Endothelial cell of umbilical vein (primary cell): ENCODE results near the gene POLR2J2.
"Not testable (repeated sequence)": the region's sequence is repeated elsewhere in the genome, so short reads cannot be mapped to it uniquely, and the experiment has no call there.

Experiments used
- POLR2AphosphoS5 ChIP-seq: IDR thresholded peaks from 2 replicates; pipeline ENCODE4 v1.6.1; 2012; ENCODE audit warnings: low read depth, mild to moderate bottlenecking, control low read depth, low read length, moderate library complexity; ENCODE audit not compliant: insufficient read depth
- TF ChIP-seq, protein P1 (sequence below), 2 donors: IDR thresholded peaks; 1 replicate in 1 of 2; 2 replicates in 1 of 2; pipeline ENCODE4 v1.5.1; 2011; ENCODE audit warnings: low read length in 2 of 2, mild to moderate bottlenecking in 2 of 2, moderate library complexity in 2 of 2, control low read depth in 1 of 2, inconsistent platforms in 1 of 2, low read depth in 1 of 2; ENCODE audit not compliant: insufficient read depth in 1 of 2; ENCODE audit errors: extremely low read depth in 1 of 2

DNA sequence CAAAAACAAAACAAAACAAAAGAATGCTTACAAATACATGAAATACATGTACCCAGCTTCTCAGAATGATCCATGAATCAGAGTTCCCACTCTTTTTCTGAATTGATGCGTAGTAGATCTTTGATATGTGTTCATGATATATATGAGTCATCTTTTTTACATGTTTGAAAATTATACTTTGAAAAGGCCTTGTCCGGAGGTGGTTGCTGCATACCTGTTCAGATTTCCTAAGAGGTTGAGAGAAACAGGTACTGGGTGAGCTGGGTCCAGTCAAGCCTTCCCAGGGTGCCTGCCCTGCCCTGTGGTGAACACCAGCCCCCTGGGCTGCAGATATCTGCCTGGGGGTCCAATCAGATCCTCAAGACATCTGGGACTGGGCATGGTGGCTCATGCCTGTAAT lies 4.1 kb upstream of the POLR2J2 start:
- TF ChIP-seq, protein P1, sequence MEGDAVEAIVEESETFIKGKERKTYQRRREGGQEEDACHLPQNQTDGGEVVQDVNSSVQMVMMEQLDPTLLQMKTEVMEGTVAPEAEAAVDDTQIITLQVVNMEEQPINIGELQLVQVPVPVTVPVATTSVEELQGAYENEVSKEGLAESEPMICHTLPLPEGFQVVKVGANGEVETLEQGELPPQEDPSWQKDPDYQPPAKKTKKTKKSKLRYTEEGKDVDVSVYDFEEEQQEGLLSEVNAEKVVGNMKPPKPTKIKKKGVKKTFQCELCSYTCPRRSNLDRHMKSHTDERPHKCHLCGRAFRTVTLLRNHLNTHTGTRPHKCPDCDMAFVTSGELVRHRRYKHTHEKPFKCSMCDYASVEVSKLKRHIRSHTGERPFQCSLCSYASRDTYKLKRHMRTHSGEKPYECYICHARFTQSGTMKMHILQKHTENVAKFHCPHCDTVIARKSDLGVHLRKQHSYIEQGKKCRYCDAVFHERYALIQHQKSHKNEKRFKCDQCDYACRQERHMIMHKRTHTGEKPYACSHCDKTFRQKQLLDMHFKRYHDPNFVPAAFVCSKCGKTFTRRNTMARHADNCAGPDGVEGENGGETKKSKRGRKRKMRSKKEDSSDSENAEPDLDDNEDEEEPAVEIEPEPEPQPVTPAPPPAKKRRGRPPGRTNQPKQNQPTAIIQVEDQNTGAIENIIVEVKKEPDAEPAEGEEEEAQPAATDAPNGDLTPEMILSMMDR (IDR thresholded peaks at IDR 0.05; ENCODE audit: extremely low read depth in 1 of 2, insufficient read depth in 1 of 2, low read depth in 1 of 2, low read length in 2 of 2): not testable (repeated sequence)
- TF ChIP-seq POLR2AphosphoS5: not testable (repeated sequence)
